Nucleus accumbens (tissue), 56 donors: ENCODE results near the gene ZNF813.

ENCODE experiments used
- DNase-seq, 56 donors: peaks; one replicate each; lab custom pipeline; 2025; lab: John Stamatoyannopoulos, UW

Gene ZNF813

GRCh38 chr19:53518716-53519115 lies 51.2 kb downstream of the ZNF813 start:
- DNase-seq: no peak

- DNase-seq: no peak
Measured at GRCh38 chr19:53519446-53519845, 51.9 kb downstream of the ZNF813 start.

- DNase-seq: peak in 1 of 56 donors; percentile 44
Measured at GRCh38 chr19:53520163-53520546, 52.6 kb downstream of the ZNF813 start.

GRCh38 chr19:53520547-53521372 lies 53.2 kb downstream of the ZNF813 start:
- DNase-seq: peak; percentile 83 to 100 (median 96)

GRCh38 chr19:53521373-53522202 lies 54.1 kb downstream of the ZNF813 start:
- DNase-seq: peak in 1 of 56 donors; percentile 42

GRCh38 chr19:53525922-53526321 lies 58.4 kb downstream of the ZNF813 start:
- no peak for DNase-seq

GRCh38 chr19:53530622-53531021 lies 63.1 kb downstream of the ZNF813 start:
- DNase-seq: no peak

- no peak for DNase-seq
Measured at GRCh38 chr19:53531457-53531856, 63.9 kb downstream of the ZNF813 start.

GRCh38 chr19:53532362-53532761 lies 64.8 kb downstream of the ZNF813 start:
- no peak for DNase-seq

GRCh38 chr19:53536225-53536548 lies 68.7 kb downstream of the ZNF813 start:
- no peak for DNase-seq

- peak in 1 of 56 donors; percentile 20 for DNase-seq
Measured at GRCh38 chr19:53537121-53537520, 69.6 kb downstream of the ZNF813 start.

GRCh38 chr19:53537521-53538377 lies 70.2 kb downstream of the ZNF813 start, which contains the start of gene ZNF331:
TSS of gene ZNF331 (plus strand) at chr19:53538145. CDS start at chr19:53569377, 31,232 bp downstream.
- peak in 54 of 56 donors; percentile 36 to 87 (median 74) for DNase-seq

- DNase-seq: peak in 11 of 56 donors; percentile 6 to 48 (median 31)
Measured at GRCh38 chr19:53538378-53539109, 71.0 kb downstream of the ZNF813 start.

- no peak for DNase-seq
Measured at GRCh38 chr19:53540091-53540490, 72.6 kb downstream of the ZNF813 start.

- DNase-seq: no peak
Measured at GRCh38 chr19:53541971-53542370, 74.4 kb downstream of the ZNF813 start.

GRCh38 chr19:53545271-53546065 lies 77.9 kb downstream of the ZNF813 start:
- DNase-seq: peak in 1 of 56 donors; percentile 23
